Measurements from ENCODE around the gene ZNF396.
A peak's percentile ranks its signal among the peaks of the same experiment; 100 is the strongest.

Gene ZNF396

DNA sequence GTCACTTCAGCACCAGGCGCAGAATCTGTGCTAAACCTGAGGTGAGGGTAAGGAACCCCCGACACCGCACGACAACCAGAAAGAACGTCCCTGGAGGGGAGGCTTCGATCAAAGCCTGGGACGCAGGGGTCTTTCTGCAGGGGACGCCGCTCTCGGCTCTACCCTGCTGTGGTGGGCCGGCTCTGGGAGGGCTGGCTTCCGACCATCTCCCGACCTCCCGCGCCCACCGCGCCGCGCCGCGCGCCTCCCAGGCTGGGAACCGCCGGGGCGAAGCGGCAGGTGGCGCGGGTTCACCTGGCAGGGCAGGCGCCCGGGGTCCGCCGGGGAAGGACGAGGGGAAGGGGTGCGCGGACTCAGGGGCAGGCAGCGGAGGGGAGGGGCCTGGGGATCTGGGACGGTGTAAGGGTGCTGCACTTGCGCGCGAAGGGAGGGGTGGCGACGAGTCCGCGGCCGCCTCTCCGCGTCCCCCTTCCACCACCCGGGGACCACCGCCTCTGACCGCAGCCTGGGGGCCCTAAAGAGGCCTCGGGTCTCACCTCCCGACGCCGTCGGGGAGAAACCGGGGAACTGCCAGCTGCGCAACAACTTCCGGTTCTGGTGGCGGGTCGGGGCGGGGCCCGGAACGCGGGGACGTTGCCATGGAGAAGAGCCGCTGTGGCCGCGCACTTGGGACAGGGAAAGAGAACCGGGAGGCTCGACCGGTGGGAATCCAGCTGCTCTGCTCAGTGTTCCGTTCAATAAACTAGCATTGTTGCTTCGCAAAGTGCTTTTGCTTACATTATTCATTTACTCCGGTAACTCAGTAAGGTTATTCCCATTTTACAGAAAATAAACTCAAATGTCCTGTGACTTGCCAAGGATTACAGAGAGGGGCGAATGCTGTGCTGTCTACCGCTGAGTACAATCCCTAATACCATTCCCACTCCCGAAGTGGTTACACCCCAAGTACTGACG is at the start of gene ZNF396:
ZNF396 (minus strand) TSS at position 596 of the 954 bp plus-strand sequence. CDS start 3,045 bp downstream, outside the sequence.
- DNase-seq (ENCODE audit: low read depth), result peak; percentile 44

DNA sequence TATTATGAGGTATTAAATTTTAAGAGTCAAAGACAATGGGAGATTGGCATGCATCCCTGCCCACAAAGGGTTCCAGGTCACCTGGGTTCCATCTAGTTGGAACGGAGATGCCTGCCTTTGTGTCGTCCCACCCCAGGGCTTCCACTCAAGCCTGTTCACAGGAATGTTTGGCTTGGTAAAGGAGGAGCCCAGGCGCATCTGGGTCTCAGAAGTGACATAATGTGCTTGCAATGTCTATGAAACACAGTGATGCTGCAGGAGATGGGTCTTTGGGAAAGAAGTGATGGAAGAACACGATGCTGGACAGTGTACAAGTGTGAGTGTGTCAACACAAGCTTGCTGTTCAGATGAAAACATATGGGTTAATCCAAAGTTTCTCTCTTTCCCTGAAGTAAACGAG is 49.6 kb upstream of the ZNF396 start:
- DNase-seq (ENCODE audit: low read depth), result no peak

DNA sequence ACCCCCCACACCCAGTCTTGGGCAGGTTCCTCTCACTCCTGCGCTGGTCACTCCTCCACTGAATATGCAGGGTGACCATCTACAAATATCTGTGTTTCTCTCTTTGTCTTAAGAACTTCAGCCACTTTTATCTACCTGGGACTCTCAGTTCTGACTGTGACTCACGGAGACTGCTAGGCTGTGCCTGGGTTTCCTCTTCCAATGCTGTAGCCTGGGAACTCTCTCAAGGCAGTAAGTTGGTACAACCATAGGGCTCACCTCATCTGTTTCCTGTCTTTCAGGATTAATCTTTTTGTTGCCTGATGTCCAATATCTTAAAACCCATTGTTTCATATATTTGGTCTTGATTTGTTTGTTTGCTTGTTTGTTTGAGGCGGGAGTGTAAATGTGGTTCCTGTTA is 47.2 kb upstream of the ZNF396 start:
- no peak for DNase-seq (ENCODE audit: low read depth)

GRCh38 chr18:35422237-35422636 is 45.1 kb upstream of the ZNF396 start:
- no peak for DNase-seq (ENCODE audit: low read depth)

GRCh38 chr18:35418610-35419009 is 41.5 kb upstream of the ZNF396 start:
- no peak for DNase-seq (ENCODE audit: low read depth)

- DNase-seq (ENCODE audit: low read depth), result no peak
These were observed 40.1 kb upstream of the ZNF396 start for GRCh38 chr18:35417223-35417622.

DNA sequence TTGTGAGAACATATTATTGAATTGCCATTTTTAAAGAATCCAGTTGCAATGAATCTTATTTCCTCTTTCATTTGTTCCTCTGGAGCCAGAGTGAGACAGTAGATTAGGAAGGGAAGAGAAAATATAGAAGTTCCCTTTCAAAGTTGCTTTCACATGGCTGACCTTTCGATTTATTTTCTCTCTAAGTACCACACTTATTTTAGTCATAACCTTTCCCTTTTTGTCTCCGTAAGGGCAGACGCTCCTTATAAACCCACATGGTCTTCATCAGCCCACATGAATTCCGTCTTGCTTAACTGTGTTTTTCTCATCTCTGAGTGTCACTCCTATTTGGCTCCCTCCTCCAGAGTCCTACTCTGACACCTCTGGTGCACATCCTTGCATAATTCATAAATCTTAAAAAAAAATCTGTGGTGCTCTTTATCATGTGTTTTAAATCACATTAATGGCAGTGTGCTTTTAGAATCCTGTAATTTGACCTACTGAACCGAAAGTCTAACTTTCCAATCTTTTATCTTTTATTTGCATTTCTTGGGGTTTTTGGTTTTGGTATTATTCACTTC is 38.5 kb upstream of the ZNF396 start:
- no peak for DNase-seq (ENCODE audit: low read depth)

DNA sequence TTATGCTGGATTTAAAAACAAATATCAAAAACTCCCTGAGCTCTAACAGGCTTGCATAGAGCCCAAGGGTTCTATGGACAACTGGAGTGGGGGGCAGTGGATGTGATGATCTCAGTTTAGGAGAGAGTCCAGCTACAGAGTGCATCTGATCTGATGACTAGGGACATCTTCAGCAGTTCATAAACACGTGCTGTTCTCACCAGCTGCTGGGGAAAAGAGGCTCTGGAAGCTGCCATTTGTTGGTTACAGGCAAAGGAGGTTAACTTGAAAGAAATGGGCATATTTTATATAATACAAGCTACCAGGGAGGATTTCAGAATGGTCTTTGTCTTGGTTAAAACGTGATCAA is 36.0 kb upstream of the ZNF396 start:
- DNase-seq (ENCODE audit: low read depth), result no peak

DNA sequence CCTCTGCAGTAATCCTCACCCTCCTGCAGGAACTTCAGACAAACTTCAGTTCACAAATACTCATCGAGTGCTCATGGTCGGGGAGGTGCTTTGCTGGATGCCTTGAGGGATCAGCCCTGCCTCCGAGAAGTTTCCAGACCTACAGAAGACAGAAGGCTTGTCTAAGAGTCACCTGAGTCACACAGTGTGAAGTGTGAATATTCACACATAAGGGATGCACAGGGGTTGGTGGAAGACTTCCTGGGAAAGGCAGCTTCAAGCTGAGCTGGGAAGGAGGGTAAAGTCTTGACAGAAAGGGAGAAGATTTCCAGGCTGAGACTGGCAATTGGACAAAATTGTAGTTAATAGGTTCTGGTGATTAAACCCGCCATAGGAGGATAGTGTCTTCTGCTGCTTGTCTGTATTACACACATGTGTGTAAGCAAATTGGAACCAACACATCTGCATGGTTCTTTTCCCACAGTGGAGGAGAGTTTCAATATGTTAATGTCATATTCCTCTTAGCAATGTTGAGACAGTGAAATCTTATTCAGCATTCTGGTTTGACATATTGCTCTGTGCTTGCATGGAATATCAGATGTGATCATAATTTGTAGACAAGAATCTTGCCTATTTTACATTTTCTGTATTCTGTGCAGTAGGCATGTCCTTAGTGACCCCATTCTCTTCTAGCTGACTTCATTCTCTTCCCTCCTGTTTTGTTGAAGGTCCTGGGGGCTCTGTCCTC is 34.7 kb upstream of the ZNF396 start:
- no peak for DNase-seq (ENCODE audit: low read depth)

DNA sequence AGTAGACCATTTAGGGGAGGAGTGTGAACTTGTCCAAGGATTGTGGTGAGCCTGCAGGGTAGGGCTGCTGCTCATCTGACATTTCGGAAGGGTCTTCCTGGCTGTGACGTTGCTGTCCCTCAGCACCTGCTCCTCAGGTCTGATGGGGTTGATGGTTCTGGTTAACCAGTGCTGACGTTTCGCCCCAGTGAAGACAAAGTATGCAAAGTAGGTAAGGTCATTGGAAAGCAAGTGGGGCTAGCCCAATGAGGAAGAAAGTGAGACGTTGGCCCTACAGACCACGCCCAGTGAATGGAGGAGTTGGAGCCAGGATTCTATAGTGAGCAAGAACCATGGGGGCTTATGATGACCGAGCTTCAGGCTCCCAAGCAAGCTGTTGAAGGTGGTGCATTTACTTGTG is 33.4 kb upstream of the ZNF396 start:
- DNase-seq (ENCODE audit: low read depth), result no peak

- no peak for DNase-seq (ENCODE audit: low read depth)
These were observed 32.8 kb upstream of the ZNF396 start for GRCh38 chr18:35409911-35410310.

DNA sequence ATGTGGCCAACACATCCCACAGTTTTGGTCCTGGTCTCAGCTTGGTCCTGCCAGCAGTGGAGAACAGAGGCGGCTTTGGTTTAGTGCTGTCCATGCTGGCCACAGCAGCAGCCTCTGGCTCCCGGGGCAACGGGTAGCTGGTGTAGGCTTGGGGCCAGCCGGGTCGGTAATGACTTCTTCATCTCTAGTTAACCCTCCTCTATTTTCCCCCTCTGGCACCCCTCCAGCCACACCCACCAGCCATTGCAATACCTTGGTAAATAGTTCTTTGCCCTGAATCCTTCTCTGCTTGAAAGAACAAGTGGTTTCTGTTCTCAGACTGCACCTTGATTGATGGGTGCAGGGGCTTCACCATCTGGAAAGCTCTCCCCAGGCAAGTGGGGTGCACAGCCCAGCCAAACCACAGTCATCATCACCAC is 31.7 kb upstream of the ZNF396 start:
- DNase-seq (ENCODE audit: low read depth), result no peak

DNA sequence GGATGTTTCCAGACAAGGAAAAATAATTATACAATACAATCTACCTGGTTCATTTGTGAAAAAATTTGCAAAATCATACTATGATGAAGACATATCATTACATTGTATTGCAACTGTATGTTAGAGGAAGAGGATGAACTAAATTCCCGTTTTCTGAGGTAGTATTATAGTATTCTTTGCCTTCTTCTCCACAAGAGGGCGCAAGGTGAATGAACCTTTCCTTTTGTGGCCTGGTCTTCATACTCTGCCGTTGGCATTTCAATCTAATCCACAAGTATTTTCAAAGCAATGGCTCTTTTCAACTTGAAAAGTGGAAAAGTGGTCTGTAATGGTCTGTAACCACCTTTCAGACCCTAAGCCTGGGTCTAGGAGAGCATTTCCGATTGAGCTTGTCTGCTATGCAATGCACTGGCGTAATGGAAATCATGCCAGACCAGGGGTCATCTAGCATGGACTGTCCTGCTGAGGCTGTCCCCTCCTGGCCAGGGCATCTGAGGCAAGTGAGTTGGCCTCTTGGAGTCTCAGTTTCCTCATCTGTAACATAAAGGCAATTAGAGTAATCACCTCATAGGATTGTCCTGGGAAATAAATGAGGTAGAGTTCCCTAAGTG is 30.8 kb upstream of the ZNF396 start:
- peak; percentile 32 for DNase-seq (ENCODE audit: low read depth)

GRCh38 chr18:35406666-35407065 is 29.5 kb upstream of the ZNF396 start:
- no peak for DNase-seq (ENCODE audit: low read depth)

GRCh38 chr18:35397976-35398375 is 20.8 kb upstream of the ZNF396 start:
- DNase-seq (ENCODE audit: low read depth), result no peak

GRCh38 chr18:35393716-35394115 is 16.6 kb upstream of the ZNF396 start:
- no peak for DNase-seq (ENCODE audit: low read depth)

DNA sequence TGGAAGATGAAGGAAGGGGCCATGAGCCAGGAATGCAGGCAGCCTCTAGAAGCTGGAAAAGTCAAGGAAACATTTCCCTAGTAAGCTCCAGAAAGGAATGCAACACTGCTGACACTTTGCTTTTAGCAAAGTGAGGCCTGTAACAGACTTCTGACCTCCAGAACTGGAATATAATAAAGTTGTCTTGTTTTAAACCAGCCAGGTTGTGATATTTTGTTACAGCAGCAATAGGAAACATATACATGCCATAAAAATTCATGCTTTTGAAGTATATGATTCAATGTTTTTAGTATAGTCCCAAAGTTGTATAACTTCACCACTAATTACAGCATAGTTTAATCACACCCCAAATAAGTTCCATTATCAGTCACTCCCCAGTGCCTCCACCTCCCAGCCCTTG is 15.2 kb upstream of the ZNF396 start:
- DNase-seq (ENCODE audit: low read depth), result no peak

DNA sequence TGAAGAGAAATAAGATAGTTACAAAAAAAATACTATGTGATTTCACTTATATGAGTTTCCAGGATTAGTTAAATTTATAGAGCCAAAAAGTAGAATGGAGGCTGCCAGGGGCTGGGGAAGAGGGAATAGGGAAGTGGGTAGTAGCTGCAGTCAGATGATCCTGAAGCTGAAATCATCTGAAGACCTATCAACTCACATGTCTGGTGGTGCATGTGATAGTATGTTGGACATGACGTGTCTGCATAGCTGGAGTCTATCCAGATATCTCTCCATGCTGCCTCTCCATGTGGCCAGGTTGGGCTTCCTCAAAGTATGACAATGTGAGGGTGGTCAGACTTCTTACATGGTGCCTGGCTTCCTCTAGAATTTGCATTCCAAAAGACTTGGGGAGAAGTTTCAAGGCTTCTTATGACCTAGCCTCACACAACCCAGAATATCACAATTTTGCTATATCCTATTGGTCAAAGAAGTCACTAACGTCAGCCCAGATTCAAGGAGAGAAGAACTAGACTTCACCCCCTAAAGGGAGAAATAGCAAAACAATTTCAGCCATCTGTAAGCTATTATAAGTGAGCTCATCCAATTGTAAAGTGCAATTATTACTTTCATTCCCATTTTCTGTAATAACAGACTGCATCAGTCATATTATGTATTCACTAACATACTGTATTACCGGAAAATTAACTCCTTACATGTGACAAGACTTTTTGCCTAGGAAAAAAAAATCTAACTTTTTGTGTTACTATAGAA is 14.0 kb upstream of the ZNF396 start:
- DNase-seq (ENCODE audit: low read depth), result no peak

GRCh38 chr18:35389095-35389618 is 12.0 kb upstream of the ZNF396 start:
- DNase-seq (ENCODE audit: low read depth), result no peak

GRCh38 chr18:35387152-35387571 is 10.0 kb upstream of the ZNF396 start:
- no peak for DNase-seq (ENCODE audit: low read depth)

DNA sequence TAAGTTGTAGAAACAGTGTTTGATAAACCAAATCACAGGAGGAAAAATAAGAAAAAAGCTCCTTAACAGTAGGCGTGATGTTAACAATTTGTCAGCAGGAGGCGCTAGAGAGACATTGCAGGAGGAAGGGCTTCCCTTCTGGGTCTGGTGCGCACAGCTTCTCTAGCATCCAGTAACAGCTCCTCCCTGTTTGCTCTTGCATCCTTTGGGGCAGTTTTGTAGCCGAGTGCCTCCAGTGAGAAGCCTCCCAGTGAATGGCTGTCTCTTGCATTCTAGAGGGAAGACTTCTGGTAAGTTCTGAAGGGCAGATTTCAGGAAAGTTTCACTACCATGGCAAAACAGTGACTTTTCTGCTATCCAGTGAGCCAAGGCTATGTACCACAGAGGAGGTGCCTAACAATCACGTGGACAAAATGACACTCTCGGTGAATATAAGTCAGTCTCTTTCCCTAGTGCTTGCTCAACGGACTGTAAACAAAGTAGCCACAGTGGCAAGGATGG is 9.5 kb upstream of the ZNF396 start:
- DNase-seq (ENCODE audit: low read depth), result peak; percentile 44

Measured in stimulated activated CD4-positive, alpha-beta T cell treated with anti-CD3 and anti-CD28 coated beads, Interleukin-2, amount 100 ng/mL, for 4 hours (primary cell).